Dermis microvascular lymphatic vessel endothelial cell (primary cell): ENCODE measurements around the gene EEF1A2. TPM values are rescaled to one million over a fixed set of nuclear protein-coding genes. Genes with fewer than 3 reads are reported as not detected.

Experiments used
- DNase-seq, 2 donors: peaks; one replicate each; pipeline versions ENCODE4 v3.0.0 to v3.0.0-alpha.2; 2010; ENCODE audit warnings: low read depth in 2 of 2
- total RNA-seq: library from RNA; depleted of rRNA; stranded (reverse); fragments of >200 nt; gene quantifications from 2 replicates; pipeline ENCODE4 v1.2.1, GENCODE V29; 2014

EEF1A2 gene
- total RNA-seq, 1 donor from 2014 or later: 9.2 TPM

DNA sequence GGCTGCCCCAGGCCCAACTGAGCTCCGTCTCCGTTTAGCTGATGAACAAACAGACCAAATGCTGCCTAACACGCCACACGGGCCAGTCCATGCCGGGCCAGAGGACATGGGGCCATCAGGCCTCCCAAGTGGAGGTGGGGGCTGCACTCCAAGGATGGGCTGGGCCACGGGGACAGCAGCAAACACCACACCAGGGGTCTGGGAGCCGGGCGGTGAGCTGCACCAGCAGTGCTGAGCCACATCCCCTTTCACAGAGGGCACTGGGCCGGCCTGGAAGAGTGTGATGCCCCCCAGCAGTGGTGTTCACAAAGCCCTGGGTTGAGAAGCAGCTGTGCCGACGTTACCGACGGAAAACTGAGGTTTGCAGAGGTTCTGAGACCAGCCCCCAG is 29.2 kb downstream of the EEF1A2 start:
- DNase-seq: no peak

- DNase-seq: no peak
Measured at GRCh38 chr20:63469019-63469712, 29.7 kb downstream of the EEF1A2 start.

- DNase-seq: no peak
Measured at GRCh38 chr20:63468421-63468820, 30.5 kb downstream of the EEF1A2 start.

- no peak for DNase-seq
Measured at GRCh38 chr20:63467294-63468083, 31.4 kb downstream of the EEF1A2 start.

DNA sequence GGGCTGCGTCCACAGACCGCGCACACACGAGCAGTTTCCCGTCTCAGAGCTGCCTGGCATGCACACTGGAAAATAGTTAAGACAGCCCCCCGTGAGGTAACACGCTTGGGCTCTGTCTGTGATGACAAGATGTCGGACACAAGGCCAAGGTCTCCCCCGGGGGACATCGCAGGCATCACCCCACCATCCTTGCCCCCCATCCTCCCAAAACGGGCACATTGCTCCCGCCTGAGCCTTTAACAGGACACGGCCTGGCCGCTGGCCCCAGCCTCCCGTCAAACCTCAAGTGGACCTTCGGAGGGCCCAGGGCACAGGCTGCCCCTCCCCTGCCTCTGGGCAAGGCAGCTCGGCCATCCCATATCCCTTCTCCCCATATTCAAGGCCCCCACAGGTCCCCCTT is 32.0 kb downstream of the EEF1A2 start:
- no peak for DNase-seq

- no peak for DNase-seq
Measured at GRCh38 chr20:63466250-63466825, 32.5 kb downstream of the EEF1A2 start.

GRCh38 chr20:63465380-63466249 is 33.3 kb downstream of the EEF1A2 start:
- no peak for DNase-seq

DNA sequence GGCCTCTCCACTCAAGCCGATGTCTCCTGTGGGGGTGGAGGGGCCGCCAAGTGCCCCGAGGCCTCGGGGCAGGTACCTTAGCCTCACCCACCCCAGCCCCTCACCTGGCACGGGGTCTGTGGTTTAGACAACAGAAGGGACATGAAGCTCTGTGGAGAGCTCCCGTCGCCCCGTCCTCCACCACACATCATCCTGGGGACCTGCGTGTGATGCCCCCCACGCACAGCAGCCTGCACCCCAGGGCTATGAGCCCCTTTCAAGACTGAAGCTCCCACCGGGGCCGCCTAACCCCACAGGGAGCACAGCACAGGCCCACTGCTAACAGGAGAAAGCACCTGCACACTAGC is 34.6 kb downstream of the EEF1A2 start:
- DNase-seq: no peak

DNA sequence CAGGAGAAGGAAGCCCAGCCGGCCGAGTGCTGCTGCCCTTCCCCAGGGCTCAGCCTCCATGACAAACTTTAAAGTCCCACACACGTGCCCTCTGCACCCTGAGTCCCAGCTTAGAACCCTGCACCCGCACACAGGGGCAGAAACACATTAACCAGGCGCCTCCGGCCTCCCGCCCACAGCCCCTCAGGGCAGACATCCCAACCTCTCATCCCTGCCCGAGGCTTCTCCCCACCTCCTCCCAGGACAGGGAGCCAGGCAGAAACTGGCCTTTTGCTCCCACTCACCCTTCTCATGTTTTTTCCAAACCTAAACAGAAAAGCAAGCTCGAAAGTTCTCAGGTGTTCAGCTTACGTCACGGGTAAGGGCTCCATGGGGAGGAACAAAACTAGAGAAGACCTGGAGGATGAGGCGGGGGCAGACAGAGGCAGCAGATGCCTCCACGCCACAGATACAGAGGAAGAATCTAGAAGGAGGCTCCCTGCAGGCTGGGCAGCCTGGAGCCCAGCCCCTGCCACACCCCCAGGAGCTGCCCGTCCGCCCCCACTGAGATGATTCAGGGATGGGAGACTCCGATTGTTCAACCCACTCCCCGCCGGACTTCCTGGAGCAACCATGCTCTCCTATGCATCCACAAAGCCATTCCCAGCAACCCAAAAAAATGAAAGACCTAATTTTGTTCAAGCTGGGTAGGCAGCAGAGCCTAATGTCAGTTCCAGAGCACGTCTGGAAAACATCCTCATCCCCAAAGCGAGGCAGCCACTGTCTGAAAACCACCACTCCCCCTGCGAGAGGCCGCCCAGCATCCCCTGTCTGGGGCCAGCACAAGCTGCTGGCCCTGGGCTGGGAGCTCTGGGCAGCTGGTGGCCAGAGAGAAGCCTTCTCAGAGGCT is 35.2 kb downstream of the EEF1A2 start:
- DNase-seq: no peak

DNA sequence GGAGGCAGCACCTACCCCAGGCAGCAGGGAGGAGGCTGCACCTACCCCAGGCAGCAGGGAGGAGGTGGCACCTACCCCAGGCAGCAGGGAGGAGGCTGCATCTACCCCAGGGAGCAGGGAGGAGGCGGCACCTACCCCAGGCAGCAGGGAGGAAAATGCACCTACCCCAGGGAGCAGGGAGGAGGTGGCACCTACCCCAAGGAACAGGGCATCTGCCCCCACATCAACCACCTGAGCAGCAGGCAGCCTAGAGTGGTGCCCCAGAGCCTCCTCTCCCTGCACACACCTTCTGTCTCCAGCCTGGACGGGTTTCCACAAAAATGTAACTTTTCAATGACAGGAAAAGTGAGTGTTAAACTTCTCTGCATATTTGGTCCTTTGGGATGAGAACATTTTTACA is 36.6 kb downstream of the EEF1A2 start:
- no peak for DNase-seq

DNA sequence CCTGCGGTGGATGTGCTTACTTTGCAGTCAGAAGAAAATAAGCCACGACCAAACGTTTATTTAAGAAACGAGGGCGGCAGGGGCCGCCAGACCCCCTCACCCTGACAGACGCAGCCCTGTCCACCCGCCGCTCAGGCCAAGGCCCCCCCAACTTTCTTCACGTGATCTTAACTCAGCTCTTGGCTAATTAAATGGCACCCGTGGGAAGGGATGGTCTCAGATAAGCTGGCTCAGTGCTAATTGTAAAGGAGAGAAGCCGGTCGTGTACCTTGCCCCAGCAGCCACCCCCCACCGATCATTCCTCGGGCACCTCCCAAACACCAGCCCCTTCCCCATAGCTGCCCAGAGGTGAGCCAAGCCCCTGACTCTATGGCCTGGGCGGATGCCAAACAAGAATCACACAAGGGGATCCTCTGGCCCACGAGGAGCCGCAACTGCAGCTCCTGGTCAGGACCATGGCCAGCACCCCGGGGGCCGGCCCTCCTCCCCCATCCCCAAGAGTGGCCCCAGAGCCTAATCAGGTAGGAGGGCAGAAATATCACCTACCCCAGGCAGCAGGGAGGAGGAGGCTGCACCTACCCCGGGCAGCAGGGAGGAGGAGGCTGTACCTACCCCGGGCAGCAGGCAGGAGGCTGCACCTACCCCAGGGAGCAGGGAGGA is 37.6 kb downstream of the EEF1A2 start:
- peak in 1 of 2 donors; percentile 13 for DNase-seq

GRCh38 chr20:63459070-63459380 is 39.9 kb downstream of the EEF1A2 start:
- DNase-seq: no peak

- no peak for DNase-seq
Measured at GRCh38 chr20:63458170-63459069, 40.5 kb downstream of the EEF1A2 start.

DNA sequence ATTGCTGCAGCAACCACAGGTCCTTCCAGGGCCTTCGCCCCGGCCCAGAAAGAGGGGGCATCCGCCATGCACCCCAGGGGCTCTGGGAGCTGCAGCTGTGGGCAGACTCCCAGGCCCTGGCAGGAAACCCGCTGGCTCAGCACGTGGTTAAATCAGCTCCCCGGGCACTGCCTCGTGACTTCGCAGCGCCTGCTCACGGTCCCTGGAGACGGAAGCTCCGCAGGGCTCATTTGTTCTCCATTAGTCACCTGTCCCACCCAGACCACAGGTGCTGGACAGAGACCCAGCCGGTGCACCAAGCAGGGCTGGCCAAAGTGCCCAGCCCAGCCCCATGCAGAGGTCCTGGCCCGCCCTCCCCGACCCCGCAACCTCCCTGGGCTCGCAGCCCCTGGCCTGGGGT is 41.1 kb downstream of the EEF1A2 start:
- no peak for DNase-seq

DNA sequence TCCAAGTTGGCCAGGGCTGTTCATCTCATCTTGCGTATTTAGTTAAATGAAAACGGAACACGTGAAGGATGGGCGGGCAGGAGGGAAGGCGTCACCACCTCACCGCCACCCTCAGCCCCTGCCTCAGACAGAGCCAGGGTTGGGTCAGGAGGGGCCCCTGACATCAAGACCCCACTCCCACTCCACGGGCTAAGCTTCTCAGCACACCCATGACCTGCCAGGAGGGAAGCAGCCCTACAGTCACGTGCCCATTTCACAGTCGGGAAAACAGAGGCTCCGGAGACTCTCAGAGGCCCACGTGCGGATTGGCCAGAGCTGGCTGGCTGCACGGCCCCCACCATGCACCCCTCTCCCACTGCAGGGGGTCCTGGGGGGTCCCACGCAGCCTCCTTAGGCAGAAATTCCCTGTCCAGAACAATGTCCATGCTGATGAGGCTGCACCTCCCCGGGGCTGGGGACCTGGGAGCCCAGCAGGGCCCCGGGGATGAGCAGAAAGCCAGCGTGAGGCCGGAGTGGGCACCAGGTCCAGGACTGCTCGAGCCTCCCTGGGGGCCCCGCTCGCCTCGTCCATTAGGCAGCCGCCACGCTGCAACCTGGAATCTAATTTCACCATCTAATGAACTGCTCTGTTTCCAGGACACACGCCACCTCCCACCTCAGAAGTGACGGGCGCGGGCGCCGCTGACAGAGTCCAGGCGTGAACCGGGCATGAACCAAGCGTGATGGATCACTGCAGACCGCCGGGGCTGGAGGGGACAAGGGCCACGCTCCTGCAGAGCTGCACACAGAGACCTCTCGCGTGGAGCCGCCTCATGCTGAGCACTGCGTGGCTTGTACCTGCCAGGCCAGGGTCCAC is 42.2 kb downstream of the EEF1A2 start:
- no peak for DNase-seq

DNA sequence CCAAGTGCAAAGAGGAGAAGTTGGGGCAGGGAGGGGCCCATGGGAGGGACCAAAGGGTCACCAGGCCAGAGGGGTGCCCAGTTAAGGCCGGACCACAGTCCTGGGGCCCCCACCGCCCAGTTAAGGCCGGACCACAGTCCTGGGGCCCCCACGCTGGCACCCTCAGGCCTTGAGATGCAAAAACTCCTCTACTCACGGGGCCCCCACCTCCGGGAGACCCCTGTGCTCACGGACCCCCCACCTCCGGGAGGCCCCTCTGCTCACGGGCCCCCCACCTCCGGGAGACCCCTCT is 43.4 kb downstream of the EEF1A2 start:
- no peak for DNase-seq

- no peak for DNase-seq
Measured at GRCh38 chr20:63454731-63455567, 43.9 kb downstream of the EEF1A2 start.
